ENCODE data around the gene MED27. TPM values are rescaled to one million over a fixed set of nuclear protein-coding genes. Genes with fewer than 3 reads are reported as not detected.

The MED27 gene
- total and polyA plus RNA-seq, 12 donors: 8.0 to 20.7 (median 17.1) TPM

DNA sequence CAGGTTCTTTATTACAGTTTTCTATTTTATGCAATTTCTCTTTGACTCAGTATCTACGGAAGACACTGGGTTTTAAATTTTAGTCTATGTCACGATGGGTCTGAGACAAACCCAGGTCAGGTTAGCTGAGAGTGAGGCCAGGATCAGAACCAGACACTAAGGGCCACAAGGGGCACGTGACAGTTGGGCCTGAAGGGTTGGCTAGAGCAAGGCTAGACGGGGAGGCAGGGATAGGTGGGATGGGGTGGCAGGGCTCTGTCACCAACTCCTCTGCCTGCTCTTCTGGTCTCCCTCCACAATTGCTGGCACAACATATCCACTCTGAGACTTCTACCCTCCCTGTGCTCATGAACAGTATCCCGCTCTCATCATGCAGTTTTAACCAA is 76.4 kb downstream of the MED27 start:
- Histone ChIP-seq H3K4me3 (no peak overlapping the region), H3K9me3 (no peaks in the 10 kb centered on the region), H3K27ac (no peak overlapping the region), H3K27me3 (no peaks in the 10 kb centered on the region), H3K36me3 (no peaks in the 10 kb centered on the region), H3K4me1 (peaks cover 0 to 36% (median 12%) of the 10 kb centered on the region in 9 donors)
- intact Hi-C loops (cut with DNase I): no loop called here
- TF ChIP-seq, protein P1, sequence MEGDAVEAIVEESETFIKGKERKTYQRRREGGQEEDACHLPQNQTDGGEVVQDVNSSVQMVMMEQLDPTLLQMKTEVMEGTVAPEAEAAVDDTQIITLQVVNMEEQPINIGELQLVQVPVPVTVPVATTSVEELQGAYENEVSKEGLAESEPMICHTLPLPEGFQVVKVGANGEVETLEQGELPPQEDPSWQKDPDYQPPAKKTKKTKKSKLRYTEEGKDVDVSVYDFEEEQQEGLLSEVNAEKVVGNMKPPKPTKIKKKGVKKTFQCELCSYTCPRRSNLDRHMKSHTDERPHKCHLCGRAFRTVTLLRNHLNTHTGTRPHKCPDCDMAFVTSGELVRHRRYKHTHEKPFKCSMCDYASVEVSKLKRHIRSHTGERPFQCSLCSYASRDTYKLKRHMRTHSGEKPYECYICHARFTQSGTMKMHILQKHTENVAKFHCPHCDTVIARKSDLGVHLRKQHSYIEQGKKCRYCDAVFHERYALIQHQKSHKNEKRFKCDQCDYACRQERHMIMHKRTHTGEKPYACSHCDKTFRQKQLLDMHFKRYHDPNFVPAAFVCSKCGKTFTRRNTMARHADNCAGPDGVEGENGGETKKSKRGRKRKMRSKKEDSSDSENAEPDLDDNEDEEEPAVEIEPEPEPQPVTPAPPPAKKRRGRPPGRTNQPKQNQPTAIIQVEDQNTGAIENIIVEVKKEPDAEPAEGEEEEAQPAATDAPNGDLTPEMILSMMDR (IDR thresholded peaks at IDR 0.05): no peak
- ATAC-seq (no peak), DNase-seq (no peak)
- WGBS, 2 donors: 96 to 99% methylated on average over 5 of the region's 5 CpGs

DNA sequence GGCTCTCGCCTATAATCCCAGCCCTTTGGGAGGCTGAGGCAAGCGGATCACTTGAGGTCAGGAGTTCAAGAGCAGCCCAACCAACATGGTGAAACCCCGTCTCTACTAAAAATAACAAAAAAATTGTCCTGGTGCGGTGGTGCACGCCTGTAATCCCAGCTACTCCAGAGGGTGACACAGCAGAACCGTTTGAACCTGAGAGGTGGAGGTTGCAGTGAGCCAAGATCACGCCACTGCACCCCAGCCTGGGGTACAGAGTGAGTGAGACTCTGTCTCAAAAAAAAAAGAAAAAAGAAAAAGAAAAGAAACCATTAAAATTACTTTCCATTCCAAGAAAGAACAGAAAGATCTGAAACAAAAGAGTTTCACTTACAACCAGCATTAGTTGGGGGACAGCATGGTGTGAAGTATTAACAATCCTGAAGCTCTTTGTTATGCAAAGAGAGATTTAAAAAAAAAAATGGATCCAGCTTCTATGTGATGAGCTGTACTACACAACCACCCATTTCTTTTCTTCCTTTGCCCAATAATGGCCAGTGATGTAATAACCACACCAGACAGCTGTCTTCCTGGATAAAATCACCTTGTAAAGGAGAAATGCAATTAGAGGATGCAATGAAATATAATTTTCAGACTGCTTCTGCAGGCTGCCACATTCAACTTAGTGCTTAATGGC is 76.9 kb downstream of the MED27 start:
- Histone ChIP-seq H3K4me3 (no peak overlapping the region), H3K27ac (no peak overlapping the region), H3K36me3 (no peaks in the 10 kb centered on the region), H3K4me1 (peaks cover 0 to 37% (median 16%) of the 10 kb centered on the region in 9 donors), H3K9me3 (no peaks in the 10 kb centered on the region), H3K27me3 (no peaks in the 10 kb centered on the region)
- intact Hi-C loops (cut with DNase I): no loop called here
- ATAC-seq (no peak), DNase-seq (no peak)
- WGBS, 2 donors: 84 to 92% methylated on average over 7 of the region's 7 CpGs
- TF ChIP-seq, protein P1 (IDR thresholded peaks at IDR 0.05): no peak

- Histone ChIP-seq H3K27ac (no peak overlapping the region), H3K4me1 (peaks cover 0 to 35% (median 19%) of the 10 kb centered on the region in 9 donors), H3K4me3 (no peak overlapping the region), H3K36me3 (no peaks in the 10 kb centered on the region), H3K9me3 (no peaks in the 10 kb centered on the region), H3K27me3 (no peaks in the 10 kb centered on the region)
- TF ChIP-seq, protein P1 (IDR thresholded peaks at IDR 0.05): no peak
- DNase-seq: no peak
- 90 to 92% methylated on average over 4 of the region's 4 CpGs for WGBS, 2 donors
- intact Hi-C loops (cut with DNase I): no loop called here
- ATAC-seq: no peak
Measured at GRCh38 chr9:132001567-132001966, 78.1 kb downstream of the MED27 start.

GRCh38 chr9:132000659-132001058 is 79.0 kb downstream of the MED27 start:
- 96 to 98% methylated on average over 3 of the region's 3 CpGs for WGBS, 2 donors
- intact Hi-C loops (cut with DNase I): no loop called here
- TF ChIP-seq, protein P1 (IDR thresholded peaks at IDR 0.05): no peak

More at GRCh38 chr9:132000659-132001058, 79.0 kb downstream of the MED27 start:
- Histone ChIP-seq H3K27me3 (no peaks in the 10 kb centered on the region), H3K4me3 (no peak overlapping the region), H3K4me1 (peaks cover 0 to 27% (median 18%) of the 10 kb centered on the region in 9 donors), H3K9me3 (no peaks in the 10 kb centered on the region), H3K27ac (no peak overlapping the region), H3K36me3 (peaks cover 0 to 8% (median 0%) of the 10 kb centered on the region in 9 donors)
- ATAC-seq: no peak
- DNase-seq: no peak

Data from heart right ventricle (tissue), 16 donors.